GM18873 (cell line): ENCODE measurements around the gene EFNB3.
A peak's percentile ranks its signal among the peaks of the same experiment; 100 is the strongest.

ENCODE experiments used
- ATAC-seq: cut with Tn5 transposase; IDR thresholded peaks from one replicate; pipeline ENCODE4 v1.9.1; 2021; ENCODE audit warnings: mild to moderate bottlenecking, moderate library complexity, moderate number of reproducible peaks; ENCODE audit not compliant: unreplicated experiment, low FRiP score

EFNB3 gene

GRCh38 chr17:7704601-7705268, at the start of gene EFNB3:
Gene EFNB3, plus strand, starts transcription at chr17:7705202. Its CDS starts 397 bp downstream, at chr17:7705599.
- no peak for ATAC-seq

- no peak for ATAC-seq
These were observed 49.5 kb upstream of the EFNB3 start for GRCh38 chr17:7655541-7655840.

GRCh38 chr17:7656958-7657609, 47.9 kb upstream of the EFNB3 start:
- ATAC-seq, result no peak

GRCh38 chr17:7667656-7668406, 37.2 kb upstream of the EFNB3 start:
- ATAC-seq, result no peak

GRCh38 chr17:7668482-7668881, 36.5 kb upstream of the EFNB3 start:
- ATAC-seq, result no peak

GRCh38 chr17:7673239-7673638, 31.8 kb upstream of the EFNB3 start:
- ATAC-seq, result no peak

GRCh38 chr17:7674934-7675333, 30.1 kb upstream of the EFNB3 start:
- no peak for ATAC-seq

- no peak for ATAC-seq
These were observed 28.5 kb upstream of the EFNB3 start for GRCh38 chr17:7676533-7676932.

GRCh38 chr17:7677388-7678067, 27.5 kb upstream of the EFNB3 start:
- no peak for ATAC-seq

- ATAC-seq, result no peak
These were observed 20.0 kb upstream of the EFNB3 start for GRCh38 chr17:7684851-7685532.

GRCh38 chr17:7685533-7686221, 19.3 kb upstream of the EFNB3 start:
- ATAC-seq, result peak; percentile 44

GRCh38 chr17:7686222-7687071, 18.6 kb upstream of the EFNB3 start:
- peak; percentile 52 for ATAC-seq

GRCh38 chr17:7687072-7687907, 17.7 kb upstream of the EFNB3 start, which contains the start of gene TP53:
Gene TP53, minus strand, starts transcription at chr17:7687490. Its CDS starts 10,896 bp downstream, at chr17:7676594.
- ATAC-seq, result no peak

GRCh38 chr17:7687908-7688807, 16.8 kb upstream of the EFNB3 start, which contains the start of gene WRAP53:
Gene WRAP53, plus strand, starts transcription at chr17:7688477. Its CDS starts 172 bp downstream, at chr17:7688649.
- peak; percentile 44 for ATAC-seq

- no peak for ATAC-seq
These were observed 16.1 kb upstream of the EFNB3 start for GRCh38 chr17:7688808-7689316.

- no peak for ATAC-seq
These were observed 9.4 kb upstream of the EFNB3 start for GRCh38 chr17:7695586-7695985.
